HPDE6-E6E7 (cell line): ENCODE data around the gene PHF21A.
"Not testable (repeated sequence)": the region's sequence is repeated elsewhere in the genome, so short reads cannot be mapped to it uniquely, and the experiment has no call there.

Experiments
- DNase-seq: peaks from one replicate; pipeline ENCODE4 v3.0.0; 2011; ENCODE audit warnings: missing footprints; ENCODE audit errors: extremely low spot score

PHF21A gene

DNA sequence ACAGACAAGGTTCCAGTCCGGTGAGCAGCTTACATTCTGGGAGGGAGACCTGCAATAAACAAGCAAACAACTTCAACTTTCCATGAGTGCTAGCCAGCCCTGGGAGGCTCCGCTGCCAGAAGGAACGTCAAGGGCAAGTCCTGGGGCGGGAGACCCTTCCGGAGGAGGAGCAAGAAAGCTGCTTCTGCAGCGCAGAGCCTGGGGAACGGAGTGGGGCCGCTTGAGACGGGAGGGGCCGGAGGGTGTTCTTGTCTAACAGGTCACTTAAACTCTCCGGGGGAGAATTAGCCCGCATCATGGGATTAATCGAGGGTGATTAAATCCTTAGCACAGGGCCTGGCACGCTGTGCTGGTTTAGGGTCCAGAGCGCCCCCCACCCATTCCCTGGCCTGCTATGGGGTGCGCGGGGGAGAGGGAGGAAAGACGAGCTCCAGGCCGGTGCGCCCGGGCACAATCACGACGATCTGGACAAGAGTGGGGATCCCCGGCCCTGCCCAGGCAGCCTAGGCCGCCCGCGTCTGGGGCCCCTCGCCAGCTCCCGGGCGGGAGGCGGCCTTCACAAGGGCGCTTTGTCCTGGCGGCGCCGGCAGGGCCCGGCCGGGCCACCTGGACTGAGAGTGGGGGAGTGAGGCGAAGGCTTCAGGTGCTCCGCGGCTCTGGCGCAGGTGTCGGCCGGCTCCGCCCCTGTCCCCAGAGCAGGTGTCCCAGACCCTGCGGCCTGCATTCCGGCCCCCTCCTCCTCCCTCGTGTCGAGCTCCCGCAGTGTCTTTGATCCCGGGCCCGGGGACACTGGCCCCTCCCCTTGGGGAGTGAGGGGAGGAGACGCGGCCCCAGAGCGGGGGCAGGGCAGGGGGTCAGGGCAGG is 199.5 kb downstream of the PHF21A start:
- no peak for DNase-seq

- no peak for DNase-seq
Measured at GRCh38 chr11:45920531-45921477, 200.4 kb downstream of the PHF21A start.

DNA sequence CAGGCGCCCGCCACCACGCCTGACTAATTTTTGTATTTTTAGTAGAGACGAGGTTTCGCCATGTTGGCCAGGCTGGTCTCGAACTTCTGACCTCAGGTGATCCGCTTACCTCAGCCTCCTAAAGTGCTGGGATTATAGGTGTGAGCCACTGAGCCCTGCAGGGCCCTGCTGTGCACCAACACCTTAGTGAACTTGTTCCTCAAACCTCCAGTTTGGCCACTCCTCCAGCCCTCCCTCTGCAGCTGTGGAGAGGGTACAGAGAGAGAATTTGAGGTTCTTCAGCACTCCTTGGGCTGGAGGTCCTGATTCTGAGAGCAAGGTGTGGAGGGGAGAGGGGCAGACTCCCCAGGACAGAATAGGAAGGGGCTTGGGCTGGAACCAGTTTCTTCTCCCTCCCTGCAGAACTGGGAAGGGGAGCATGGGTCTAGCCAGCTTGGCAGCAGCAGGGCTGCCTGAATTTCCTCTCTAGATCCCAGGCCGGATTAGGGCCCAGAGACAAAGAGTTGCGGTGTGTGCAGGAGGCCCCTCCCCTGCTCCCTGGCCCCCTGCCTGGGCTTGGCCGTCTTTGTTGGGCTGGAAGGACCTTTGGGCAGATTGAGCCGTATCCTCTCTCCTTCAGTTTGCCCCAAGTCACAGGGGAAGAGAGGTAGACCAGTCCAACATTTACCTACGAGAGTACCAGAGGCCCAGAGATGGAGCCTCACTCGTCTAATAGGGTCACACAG is 201.3 kb downstream of the PHF21A start:
- DNase-seq: no peak

DNA sequence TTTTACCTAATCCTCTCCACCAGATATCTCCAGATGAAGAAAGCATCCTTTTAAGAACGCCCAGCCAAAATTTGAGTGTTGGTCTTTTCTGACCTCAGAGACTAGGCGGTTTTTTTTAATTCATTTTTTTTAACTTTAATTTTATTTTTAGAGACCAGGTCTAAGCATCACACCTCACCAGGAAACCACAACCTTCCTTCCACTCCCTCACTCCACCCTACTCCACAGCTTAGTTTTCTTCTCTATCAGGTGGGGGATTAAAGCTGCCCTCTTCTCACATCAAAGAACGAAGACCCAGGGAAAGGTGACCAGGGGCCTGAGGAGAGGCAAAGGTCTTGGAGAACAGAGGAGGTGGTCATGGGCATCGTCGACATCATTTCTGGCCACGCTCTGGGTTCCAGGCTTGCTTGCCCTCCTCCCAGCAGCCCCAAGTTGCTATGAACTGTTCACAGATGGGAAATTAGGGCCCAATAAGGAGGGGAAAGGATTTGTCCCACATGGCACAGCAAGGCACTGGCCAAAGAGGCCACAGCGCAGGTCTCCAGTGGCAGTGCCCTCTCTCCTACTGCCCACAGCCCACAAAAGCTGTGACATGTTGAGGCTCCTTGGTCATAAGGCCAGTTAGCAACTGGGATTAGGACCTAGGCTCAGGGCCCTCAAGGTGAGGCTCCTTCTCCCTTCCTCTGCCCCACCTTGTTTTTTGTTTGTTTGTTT is 202.1 kb downstream of the PHF21A start:
- no peak for DNase-seq

- peak; percentile 87 for DNase-seq
Measured at GRCh38 chr11:45918331-45918941, 202.8 kb downstream of the PHF21A start.

DNA sequence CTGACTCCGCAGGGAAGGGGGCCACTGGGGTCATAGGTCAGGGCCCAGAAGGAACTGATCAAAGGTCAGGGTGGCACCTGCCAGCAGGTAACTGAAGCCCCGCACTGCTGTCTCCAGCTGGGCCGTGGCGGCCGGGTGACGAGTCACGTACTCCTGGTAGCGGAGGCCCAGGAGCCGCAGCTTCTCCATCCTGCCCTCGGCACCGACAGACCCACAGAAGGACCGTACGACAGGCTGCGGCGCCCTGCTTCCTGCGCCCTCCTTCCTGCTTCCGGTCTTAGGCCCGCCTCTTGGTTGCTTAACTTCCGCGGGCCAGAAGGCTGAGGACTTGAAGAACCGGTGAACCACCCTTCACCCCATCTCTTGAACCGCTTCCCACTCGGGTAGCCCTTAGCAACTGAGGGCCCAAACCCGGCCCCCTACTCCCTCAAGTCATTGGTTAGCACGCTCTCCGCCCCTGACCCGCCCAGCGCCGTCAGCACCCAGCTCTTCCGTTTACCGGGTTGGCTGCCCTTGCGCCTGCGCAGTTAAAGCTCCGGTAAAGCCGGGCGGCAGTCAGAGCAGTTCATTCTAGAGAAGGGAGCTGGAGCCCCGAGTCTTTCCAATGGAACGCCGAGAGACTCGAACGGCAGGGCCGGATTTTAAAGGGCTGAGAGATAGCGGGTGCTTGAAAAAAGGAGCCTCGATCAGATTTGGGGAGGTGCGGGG is 203.5 kb downstream of the PHF21A start, which contains the start of gene PEX16:
Gene PEX16 (minus strand): TSS at position 255 of the 708 bp plus-strand sequence. CDS start 66 bp downstream, at position 189.
- DNase-seq: peak; percentile 98

GRCh38 chr11:45917286-45917622 is 204.0 kb downstream of the PHF21A start:
- DNase-seq: no peak

- DNase-seq: no peak
Measured at GRCh38 chr11:45915446-45915845, 205.8 kb downstream of the PHF21A start.

DNA sequence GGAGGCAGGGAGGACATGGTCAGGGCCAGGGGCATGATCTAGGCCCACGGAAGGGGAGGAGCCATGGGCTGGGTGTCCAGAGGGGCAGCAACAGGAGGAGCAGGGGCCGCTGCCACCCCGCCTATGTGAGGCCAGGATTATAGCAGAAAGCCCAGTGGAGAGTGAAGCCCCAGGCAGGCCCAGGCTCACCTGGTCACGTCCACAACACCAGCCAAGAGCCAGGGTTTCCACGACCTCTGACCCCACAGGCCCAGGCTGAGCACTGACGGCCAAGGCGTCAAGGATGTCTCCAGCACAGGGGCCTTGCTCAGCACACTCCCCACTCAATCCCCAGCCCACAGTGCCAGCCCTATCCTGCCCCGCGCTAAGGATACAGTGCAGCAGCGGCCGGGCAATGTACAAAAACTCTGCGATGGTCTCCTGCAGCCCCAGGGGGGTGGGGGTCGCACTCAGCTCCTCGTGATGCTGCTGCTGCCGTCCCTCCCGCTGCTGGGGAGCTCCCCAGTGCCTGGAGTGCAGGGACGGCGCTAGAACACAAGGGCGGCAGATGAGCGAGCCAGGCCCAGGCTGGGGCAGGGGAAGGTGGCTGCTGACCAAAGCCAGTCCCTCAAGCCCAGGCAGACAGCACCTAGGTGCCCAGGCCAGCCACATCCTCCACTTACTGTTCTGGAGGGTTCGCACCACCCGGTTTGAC is 207.2 kb downstream of the PHF21A start:
- no peak for DNase-seq

GRCh38 chr11:45913514-45913913 is 207.7 kb downstream of the PHF21A start:
- DNase-seq: no peak

- no peak for DNase-seq
Measured at GRCh38 chr11:45910623-45911022, 210.6 kb downstream of the PHF21A start.

DNA sequence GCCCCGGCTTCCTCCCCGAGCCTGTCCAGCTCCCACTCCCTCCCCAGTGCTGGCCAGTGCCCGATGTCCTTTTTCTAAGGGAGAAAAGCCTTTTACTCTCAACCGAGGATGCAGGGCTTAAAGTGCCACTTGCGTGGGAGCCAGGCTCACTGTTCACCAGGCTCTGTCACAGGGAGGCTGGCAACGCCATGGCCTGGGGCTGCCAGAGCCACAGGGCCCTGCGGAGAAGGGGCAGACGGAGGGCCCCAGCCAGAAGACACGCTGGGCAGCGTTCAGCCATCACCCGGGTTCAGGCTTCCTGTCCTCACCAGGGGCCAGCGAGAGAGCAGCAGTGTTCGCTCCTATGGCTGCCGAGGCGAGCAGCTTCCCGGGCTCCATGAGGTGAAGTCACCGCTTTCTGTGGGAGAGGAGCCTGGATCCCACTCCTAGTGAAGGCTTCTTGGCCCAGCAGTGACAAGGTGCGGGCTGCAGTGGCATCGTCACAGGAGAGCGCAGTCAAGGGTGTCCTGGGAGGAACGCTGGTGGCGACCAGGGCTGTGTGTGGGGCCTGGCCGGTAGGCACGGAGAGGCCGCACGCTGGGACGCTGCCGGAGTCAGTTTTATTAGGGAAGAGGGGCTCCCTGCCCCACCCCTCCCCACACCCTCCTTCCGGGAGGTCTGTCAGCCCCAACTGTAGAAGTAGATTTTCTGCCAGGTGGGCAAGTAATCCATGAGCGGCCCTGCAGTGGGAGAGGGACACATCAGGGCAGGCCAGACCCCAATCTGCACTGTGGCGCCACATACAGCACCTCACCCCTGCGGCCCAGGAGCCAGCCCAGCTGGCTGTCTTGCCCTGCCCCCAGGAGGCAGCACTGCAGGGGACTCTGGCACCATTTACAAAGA is 211.4 kb downstream of the PHF21A start:
- no peak for DNase-seq

GRCh38 chr11:45907911-45908370 is 213.3 kb downstream of the PHF21A start:
- no peak for DNase-seq

GRCh38 chr11:45906965-45907611 is 214.2 kb downstream of the PHF21A start, which contains the start of gene FREY1:
Gene FREY1 (minus strand): TSS chr11:45907271. CDS start chr11:45907245, 26 bp downstream.
- DNase-seq: no peak

DNA sequence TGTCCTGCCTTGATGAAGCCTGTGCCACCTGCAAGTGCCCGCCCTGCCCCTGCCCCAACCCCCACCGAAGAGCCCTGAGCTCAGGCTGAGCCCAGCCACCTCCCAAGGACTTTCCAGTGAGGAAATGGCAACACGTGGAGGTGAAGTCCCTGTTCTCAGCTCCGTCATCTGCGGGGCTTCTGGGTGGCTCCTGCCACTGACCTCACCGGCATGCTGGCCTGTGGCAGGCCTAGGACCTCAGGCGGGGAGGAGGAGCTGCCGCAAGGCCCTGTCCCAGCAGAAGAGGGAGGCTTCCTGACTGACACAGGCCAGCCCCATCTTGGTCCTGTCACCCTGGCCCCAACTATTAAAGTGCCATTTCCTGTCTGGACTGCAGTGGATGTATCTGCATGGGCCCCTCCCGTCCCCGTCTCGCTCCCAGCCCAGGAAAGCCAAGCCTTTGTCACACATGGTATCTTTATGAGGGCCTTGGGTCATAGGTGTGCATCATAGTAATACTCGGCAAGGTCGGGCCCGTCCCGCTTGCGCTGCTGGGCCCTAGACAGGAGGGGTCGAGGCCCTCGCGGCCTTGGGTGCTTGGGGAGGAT is 215.1 kb downstream of the PHF21A start:
- no peak for DNase-seq

DNA sequence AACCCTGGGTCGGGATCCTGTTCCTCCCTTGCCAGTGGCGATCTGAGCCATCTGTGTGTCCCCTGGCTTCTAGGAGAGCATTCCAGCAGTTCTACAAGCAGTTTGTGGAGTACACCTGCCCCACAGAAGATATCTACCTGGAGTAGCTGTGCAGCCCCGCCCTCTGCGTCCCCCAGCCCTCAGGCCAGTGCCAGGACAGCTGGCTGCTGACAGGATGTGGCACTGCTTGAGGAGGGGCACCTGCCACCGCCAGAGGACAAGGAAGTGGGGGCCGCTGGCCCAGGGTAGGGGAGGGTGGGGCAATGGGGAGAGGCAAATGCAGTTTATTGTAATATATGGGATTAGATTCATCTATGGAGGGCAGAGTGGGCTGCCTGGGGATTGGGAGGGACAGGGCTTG is 215.7 kb downstream of the PHF21A start:
- not testable (repeated sequence) for DNase-seq

- DNase-seq: no peak
Measured at GRCh38 chr11:45905095-45905494, 216.2 kb downstream of the PHF21A start.
